A673 (cell line): ENCODE data around the gene STYXL2. TPM values are rescaled to one million over a fixed set of nuclear protein-coding genes. Genes with fewer than 3 reads are reported as not detected.

Source experiments
- BruUV-seq: library from RNA; stranded (reverse); fragments of 400-500 nt; replicated peaks from 2 replicates; lab custom pipeline; 2021; lab: Mats Ljungman, UMichigan
- CTCF ChIA-PET: fragments of 300-600 bp; sonication (Branson Sonifier 250); formaldehyde crosslinking; loops from one replicate; lab custom pipeline; 2022; ENCODE audit warnings: antibody characterized with exemption; lab: Charles Lee
- POLR2A ChIA-PET: fragments of 300-600 bp; sonication (Branson Sonifier 250); formaldehyde crosslinking; loops from one replicate; lab custom pipeline; 2022; ENCODE audit warnings: antibody characterized with exemption; ENCODE audit not compliant: low non-redundant PET; lab: Charles Lee
- DNase-seq: peaks from one replicate; pipeline ENCODE4 v3.0.0-alpha.2; 2015; ENCODE audit warnings: low spot score
- H3K27ac ChIP-seq: fragments of 200-600 bp; sonication (generic); 2 replicates; pipeline ENCODE4 v1.5.1; 2016; ENCODE audit warnings: mixed run types, low read depth, mild to moderate bottlenecking, mixed read lengths, antibody characterized with exemption, low read length; ENCODE audit not compliant: poor library complexity, severe bottlenecking
- H3K27me3 ChIP-seq: fragments of 200-600 bp; sonication (generic); replicated peaks from 2 replicates; pipeline ENCODE4 v1.6.1; 2017; ENCODE audit warnings: mixed run types, low read depth, mild to moderate bottlenecking, mixed read lengths, antibody characterized with exemption, low read length; ENCODE audit not compliant: insufficient read depth, poor library complexity
- H3K36me3 ChIP-seq: fragments of 200-600 bp; sonication (generic); 2 replicates; pipeline ENCODE4 v1.6.1; 2016; ENCODE audit warnings: mixed run types, mild to moderate bottlenecking, mixed read lengths, antibody characterized with exemption, low read length; ENCODE audit not compliant: insufficient read depth, poor library complexity, severe bottlenecking
- H3K4me1 ChIP-seq: fragments of 200-600 bp; sonication (generic); 2 replicates; pipeline ENCODE4 v1.6.1; 2017; ENCODE audit warnings: mixed run types, mild to moderate bottlenecking, mixed read lengths, antibody characterized with exemption, low read length; ENCODE audit not compliant: insufficient read depth, poor library complexity, severe bottlenecking
- H3K4me3 ChIP-seq: fragments of 200-600 bp; sonication (generic); 2 replicates; pipeline ENCODE4 v1.5.1; 2016; ENCODE audit warnings: low read depth, mixed run types, mild to moderate bottlenecking, mixed read lengths, low read length; ENCODE audit not compliant: poor library complexity, severe bottlenecking
- H3K9me3 ChIP-seq: fragments of 200-600 bp; sonication (generic); 2 replicates; pipeline ENCODE4 v1.6.1; 2016; ENCODE audit warnings: mixed run types, low read depth, mild to moderate bottlenecking, mixed read lengths, antibody characterized with exemption, low read length; ENCODE audit not compliant: poor library complexity, severe bottlenecking
- CTCF ChIP-seq: fragments of 300-800, 200-600 bp; sonication (generic); conservative IDR thresholded peaks from 2 replicates; pipeline ENCODE4 v1.5.1; 2017; ENCODE audit warnings: low read depth, mild to moderate bottlenecking, antibody characterized with exemption, low read length, moderate library complexity, mixed read lengths
- EZH2 ChIP-seq: fragments of 200-600 bp; sonication (generic); IDR thresholded peaks from 2 replicates; pipeline ENCODE4 v1.6.1; 2017; ENCODE audit warnings: borderline replicate concordance, low read depth, mild to moderate bottlenecking, mixed read lengths, antibody characterized with exemption, low read length; ENCODE audit not compliant: poor library complexity, severe bottlenecking
- intact Hi-C: fragments of 100-400 bp; cut with micrococcal nuclease; formaldehyde crosslinking; loops from one replicate; pipeline ENCODE4 v1.10.0; 2022; ENCODE audit not compliant: unreplicated experiment
- total RNA-seq: library from RNA; stranded (reverse); gene quantifications from 2 replicates; pipeline ENCODE4 v1.2.3, GENCODE V29; 2021

The STYXL2 gene
- total RNA-seq, 1 experiment from 2014 or later: not detected

DNA sequence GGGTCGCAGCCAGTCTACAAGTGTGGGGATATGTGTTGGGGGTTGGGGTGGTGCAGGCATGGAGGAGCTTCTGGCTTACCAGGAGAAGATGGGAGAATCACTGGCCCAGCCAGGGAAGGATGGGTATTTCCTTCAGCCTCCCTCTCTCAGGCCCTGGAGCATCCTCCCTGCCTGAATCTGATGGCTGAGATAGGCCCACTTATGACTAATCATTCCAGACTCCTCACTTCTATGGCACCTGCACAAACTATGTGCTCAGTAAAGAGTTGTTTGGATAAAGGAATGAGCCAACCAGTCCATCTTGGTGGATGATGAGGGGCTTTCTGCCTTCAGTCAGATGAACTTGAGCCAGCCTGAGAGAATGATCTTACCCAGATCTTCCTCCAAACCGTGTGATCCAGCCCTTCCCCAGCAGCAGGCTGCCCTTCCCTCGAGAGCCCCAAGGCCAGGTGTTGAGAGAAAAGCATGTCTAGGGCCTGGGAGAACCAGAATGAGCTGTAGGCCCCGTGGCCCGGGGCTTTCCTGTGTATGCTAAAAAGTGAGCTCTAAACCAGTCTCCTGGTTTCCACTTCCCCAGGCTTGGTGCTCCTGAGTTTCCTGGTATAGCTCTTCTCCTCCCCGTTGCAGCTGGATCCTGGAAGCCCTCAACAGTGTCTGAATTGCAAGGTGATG, 5.0 kb upstream of the STYXL2 start:
- Histone ChIP-seq H3K4me3 (no peak overlapping the region), H3K36me3 (no peaks in the 10 kb centered on the region), H3K9me3 (no peaks in the 10 kb centered on the region), H3K4me1 (no peaks in the 10 kb centered on the region), H3K27ac (no peak overlapping the region), H3K27me3 (no peaks in the 10 kb centered on the region)
- BruUV-seq: no TSS peak
- ChIA-PET CTCF (no interaction called here), POLR2A (no interaction called here)
- TF ChIP-seq EZH2 (no peak), CTCF (no peak)
- intact Hi-C loops: no loop called here
- no peak for DNase-seq

DNA sequence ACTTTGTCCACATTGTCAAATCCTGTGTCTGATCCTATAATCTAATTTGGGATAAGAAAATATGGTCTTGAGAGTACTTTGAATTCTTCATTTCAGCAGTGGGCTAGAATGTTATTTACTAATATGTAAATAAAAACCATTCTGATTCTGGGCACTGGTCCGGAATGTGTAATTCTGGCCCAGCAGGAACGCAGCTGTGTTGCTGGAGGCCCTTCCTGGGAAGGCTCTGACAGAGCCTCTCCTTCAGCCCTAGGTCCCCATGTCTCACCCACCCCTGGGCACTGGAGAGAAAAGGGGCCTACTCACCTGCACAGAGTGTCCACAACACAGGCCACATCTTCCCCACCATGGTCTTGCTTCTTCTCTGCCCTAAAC, 3.9 kb upstream of the STYXL2 start:
- CTCF ChIA-PET: no interaction called here

GRCh38 chr1:167090314-167090942, 3.4 kb upstream of the STYXL2 start, which contains the start of gene GPA33:
Gene GPA33, minus strand, starts transcription at chr1:167090377. Its CDS starts 90 bp downstream, at chr1:167090287.
- no peak for TF ChIP-seq EZH2
- TF ChIP-seq CTCF: no peak
- DNase-seq: no peak
- H3K27ac ChIP-seq: no peak within 1 kb of the TSS
- H3K4me3 ChIP-seq: no peak within 1 kb of the TSS
- BruUV-seq: no TSS peak
- no peaks in the 10 kb centered on the region for H3K27me3 ChIP-seq
- H3K9me3 ChIP-seq: no peaks in the 10 kb centered on the region
- POLR2A ChIA-PET: no interaction called here
- CTCF ChIA-PET: no interaction called here
- H3K36me3 ChIP-seq: no peaks in the 10 kb centered on the region
- intact Hi-C loops: no loop called here
- peaks cover 6% of the 10 kb centered on the region for H3K4me1 ChIP-seq

More for the DNA sequence above, 3.9 kb upstream of the STYXL2 start:
- no TSS peak for BruUV-seq
- POLR2A ChIA-PET: no interaction called here
- Histone ChIP-seq H3K27me3 (no peaks in the 10 kb centered on the region), H3K4me3 (no peak overlapping the region), H3K27ac (no peak overlapping the region), H3K9me3 (no peaks in the 10 kb centered on the region), H3K36me3 (no peaks in the 10 kb centered on the region), H3K4me1 (peaks cover under 1% of the 10 kb centered on the region)
- TF ChIP-seq EZH2: no peak
- TF ChIP-seq CTCF: no peak
- intact Hi-C loops: no loop called here
- no peak for DNase-seq
